HG03135 (cell line): ENCODE measurements around the gene C1orf105.

Source experiments
- ATAC-seq: cut with Tn5 transposase; IDR thresholded peaks from one replicate; pipeline ENCODE4 v1.9.1; 2021; ENCODE audit warnings: mild to moderate bottlenecking, moderate library complexity; ENCODE audit not compliant: unreplicated experiment

The C1orf105 gene

GRCh38 chr1:172456344-172456769 lies 35.9 kb downstream of the C1orf105 start:
- no peak for ATAC-seq

- no peak for ATAC-seq
These were observed 37.1 kb downstream of the C1orf105 start for GRCh38 chr1:172457479-172458130.

GRCh38 chr1:172460177-172460576 lies 39.7 kb downstream of the C1orf105 start:
- ATAC-seq = no peak

GRCh38 chr1:172460887-172461315 lies 40.4 kb downstream of the C1orf105 start:
- ATAC-seq = no peak

- no peak for ATAC-seq
These were observed 45.1 kb downstream of the C1orf105 start for GRCh38 chr1:172465617-172466016.

GRCh38 chr1:172466795-172467407 lies 46.4 kb downstream of the C1orf105 start:
- no peak for ATAC-seq

- no peak for ATAC-seq
These were observed 47.0 kb downstream of the C1orf105 start for GRCh38 chr1:172467446-172467845.

- ATAC-seq = no peak
These were observed 47.8 kb downstream of the C1orf105 start for GRCh38 chr1:172468296-172468695.

GRCh38 chr1:172469717-172470116 lies 49.2 kb downstream of the C1orf105 start:
- no peak for ATAC-seq

GRCh38 chr1:172470149-172470548 lies 49.7 kb downstream of the C1orf105 start:
- no peak for ATAC-seq

- ATAC-seq = no peak
These were observed 51.2 kb downstream of the C1orf105 start for GRCh38 chr1:172471666-172472065.

- no peak for ATAC-seq
These were observed 52.0 kb downstream of the C1orf105 start for GRCh38 chr1:172472495-172472894.

GRCh38 chr1:172473302-172473701 lies 52.8 kb downstream of the C1orf105 start:
- ATAC-seq = no peak

- ATAC-seq = no peak
These were observed 53.4 kb downstream of the C1orf105 start for GRCh38 chr1:172473842-172474241.

- no peak for ATAC-seq
These were observed 55.8 kb downstream of the C1orf105 start for GRCh38 chr1:172476218-172476811.

GRCh38 chr1:172477216-172477615 lies 56.7 kb downstream of the C1orf105 start:
- ATAC-seq = no peak

- no peak for ATAC-seq
These were observed 57.3 kb downstream of the C1orf105 start for GRCh38 chr1:172477741-172478140.

GRCh38 chr1:172478485-172478884 lies 58.0 kb downstream of the C1orf105 start:
- no peak for ATAC-seq

GRCh38 chr1:172480431-172480830 lies 59.9 kb downstream of the C1orf105 start:
- ATAC-seq = no peak

- ATAC-seq = no peak
These were observed 61.6 kb downstream of the C1orf105 start for GRCh38 chr1:172482044-172482443.

- ATAC-seq = no peak
These were observed 63.0 kb downstream of the C1orf105 start for GRCh38 chr1:172483448-172483847.

- no peak for ATAC-seq
These were observed 63.8 kb downstream of the C1orf105 start for GRCh38 chr1:172484252-172484651.
